AG10803 (cell line): Measurements from ENCODE around the gene ARHGEF10L.

Source experiments
- DNase-seq: peaks from one replicate; pipeline ENCODE4 v3.0.0; 2010; ENCODE audit warnings: low read depth
- H3K4me3 ChIP-seq: 2 replicates; pipeline ENCODE4 v1.5.1; 2011; ENCODE audit warnings: mild to moderate bottlenecking, low read length, control low read depth
- CTCF ChIP-seq: conservative IDR thresholded peaks from 2 replicates; pipeline ENCODE4 v1.5.1; 2011; ENCODE audit warnings: mild to moderate bottlenecking, low read length, control low read depth, inconsistent platforms

Gene ARHGEF10L

GRCh38 chr1:17533201-17533600 lies 6.3 kb upstream of the ARHGEF10L start:
- H3K4me3 ChIP-seq = no peak overlapping the region
- no peak for DNase-seq
- no peak for TF ChIP-seq CTCF

GRCh38 chr1:17535300-17535936 lies 4.1 kb upstream of the ARHGEF10L start:
- no peak for DNase-seq
- no peak for TF ChIP-seq CTCF
- no peak overlapping the region for H3K4me3 ChIP-seq

- no peak for TF ChIP-seq CTCF
- peak; percentile 33 for DNase-seq
- no peak overlapping the region for H3K4me3 ChIP-seq
These were observed 1.5 kb upstream of the ARHGEF10L start for GRCh38 chr1:17538010-17538409.

- peak overlapping the region; percentile 12; the same call in 1 of the 2 replicates for H3K4me3 ChIP-seq
- DNase-seq = no peak
- TF ChIP-seq CTCF = no peak
These were observed 925 bp upstream of the ARHGEF10L start for GRCh38 chr1:17538428-17539117.

GRCh38 chr1:17539118-17539476 lies 401 bp upstream of the ARHGEF10L start:
- H3K4me3 ChIP-seq = peak overlapping the region; percentile 50
- TF ChIP-seq CTCF = no peak
- no peak for DNase-seq

- peak; percentile 57 for DNase-seq
- peak overlapping the region; percentile 87 for H3K4me3 ChIP-seq
These were observed 930 bp downstream of the ARHGEF10L start for GRCh38 chr1:17540255-17541001.

More at GRCh38 chr1:17540255-17541001, 930 bp downstream of the ARHGEF10L start:
- TF ChIP-seq CTCF = no peak
